Endothelial cell of umbilical vein (primary cell): ENCODE measurements around the gene LRRC8E. TPM values are rescaled to one million over a fixed set of nuclear protein-coding genes. Genes with fewer than 3 reads are reported as not detected.

Source experiments
- BruUV-seq: library from RNA; stranded (reverse); fragments of 400-500 nt; replicated peaks from 2 replicates; lab custom pipeline; 2021; lab: Mats Ljungman, UMichigan
- CTCF ChIA-PET: fragments of 300-600, 350-600 bp; sonication (Branson Sonifier 250); formaldehyde crosslinking; loops from one replicate; lab custom pipeline; 2021; ENCODE audit warnings: antibody characterized with exemption, inconsistent platforms; lab: Charles Lee
- POLR2A ChIA-PET: fragments of 300-600, 350-600 bp; sonication (Branson Sonifier 250); formaldehyde crosslinking; loops from one replicate; lab custom pipeline; 2021; ENCODE audit warnings: antibody characterized with exemption, inconsistent platforms; lab: Charles Lee
- DNase-seq: peaks from one replicate; pipeline ENCODE4 v3.0.0-alpha.2; 2011; ENCODE audit warnings: low read depth, low spot score
- FAIRE-seq: peaks from 2 replicates; lab custom pipeline; 2011; peaks lifted over from hg19 to GRCh38; lab: Jason Lieb, UNC
- H2AFZ ChIP-seq: 2 replicates; pipeline ENCODE4 v1.6.0; 2012; ENCODE audit warnings: low read depth, low read length, control low read depth, inconsistent platforms
- H3K27ac ChIP-seq: 2 replicates; pipeline ENCODE4 v1.5.1; 2011; ENCODE audit warnings: low read depth, mild to moderate bottlenecking, control low read depth, low read length, moderate library complexity; ENCODE audit not compliant: insufficient read depth
- H3K27me3 ChIP-seq, 2 experiments: 2 replicates each; pipeline versions ENCODE4 v1.6.0 to v1.6.1; 2011; ENCODE audit warnings: low read length in 2 of 2, mixed read lengths in 1 of 2; ENCODE audit not compliant: control insufficient read depth in 2 of 2, insufficient read depth in 2 of 2
- H3K36me3 ChIP-seq, 2 experiments: 2 replicates in 1 of 2; 3 replicates in 1 of 2; pipeline ENCODE4 v1.5.1; 2011; ENCODE audit warnings: low read length in 2 of 2, mild to moderate bottlenecking in 1 of 2, moderate library complexity in 1 of 2; ENCODE audit not compliant: control insufficient read depth in 2 of 2, insufficient read depth in 2 of 2; ENCODE audit errors: extremely low read depth in 1 of 2
- H3K4me1 ChIP-seq: 3 replicates; pipeline ENCODE4 v1.5.1; 2011; ENCODE audit warnings: mild to moderate bottlenecking, low read length; ENCODE audit not compliant: control insufficient read depth, insufficient read depth; ENCODE audit errors: extremely low read depth
- H3K4me2 ChIP-seq: 2 replicates; pipeline ENCODE4 v1.6.1; 2011; ENCODE audit warnings: low read length, control low read depth, mixed read lengths; ENCODE audit not compliant: insufficient read depth
- H3K4me3 ChIP-seq, 3 experiments: fragments of 200-600 bp in 1 of 3; sonication (generic), shearing (Covaris generic) in 1 of 3; replicated peaks in 1 of 3; 2 replicates each; pipeline ENCODE4 v1.5.1; 2011 to 2016; ENCODE audit warnings: control low read depth in 3 of 3, low read length in 3 of 3, mild to moderate bottlenecking in 2 of 3, inconsistent platforms in 1 of 3, low read depth in 1 of 3, moderate library complexity in 1 of 3; ENCODE audit not compliant: insufficient read depth in 1 of 3
- H3K79me2 ChIP-seq: 2 replicates; pipeline ENCODE4 v1.6.0; 2012; ENCODE audit warnings: low read length, inconsistent platforms; ENCODE audit not compliant: control insufficient read depth, insufficient read depth
- H3K9ac ChIP-seq: replicated peaks from 2 replicates; pipeline ENCODE3; 2011; ENCODE audit warnings: low read length, control low read depth; ENCODE audit not compliant: insufficient read depth; ENCODE audit errors: extremely low read depth
- H3K9me1 ChIP-seq: replicated peaks from 3 replicates; pipeline ENCODE4 v1.6.0; 2011; ENCODE audit warnings: mild to moderate bottlenecking, low read length; ENCODE audit not compliant: control insufficient read depth, insufficient read depth; ENCODE audit errors: extremely low read depth
- H3K9me3 ChIP-seq: replicated peaks from 2 replicates; pipeline ENCODE4 v1.5.1; 2012; ENCODE audit warnings: low read length, inconsistent platforms; ENCODE audit not compliant: control insufficient read depth, insufficient read depth
- H4K20me1 ChIP-seq: replicated peaks from 2 replicates; pipeline ENCODE3; 2011; ENCODE audit warnings: mild to moderate bottlenecking, low read length; ENCODE audit not compliant: control insufficient read depth, insufficient read depth; ENCODE audit errors: extremely low read depth
- CTCF ChIP-seq, 2 donors: IDR thresholded peaks; 1 replicate in 1 of 2; 2 replicates in 1 of 2; pipeline ENCODE4 v1.5.1; 2011; ENCODE audit warnings: low read length in 2 of 2, mild to moderate bottlenecking in 2 of 2, moderate library complexity in 2 of 2, control low read depth in 1 of 2, inconsistent platforms in 1 of 2, low read depth in 1 of 2; ENCODE audit not compliant: insufficient read depth in 1 of 2; ENCODE audit errors: extremely low read depth in 1 of 2
- EZH2 ChIP-seq: IDR thresholded peaks from 2 replicates; pipeline ENCODE4 v1.6.1; 2012; ENCODE audit warnings: borderline replicate concordance, low read depth, mild to moderate bottlenecking, moderate library complexity, low read length, inconsistent platforms; ENCODE audit not compliant: severe bottlenecking
- FOS ChIP-seq: IDR thresholded peaks from 2 replicates; pipeline ENCODE4 v1.6.1; 2011; ENCODE audit warnings: mild to moderate bottlenecking, low read length, moderate library complexity, borderline replicate concordance; ENCODE audit not compliant: insufficient read depth
- GATA2 ChIP-seq: IDR thresholded peaks from 2 replicates; pipeline ENCODE4 v1.7.0; 2011; ENCODE audit warnings: low read depth, mild to moderate bottlenecking, moderate library complexity, mixed read lengths, low read length; ENCODE audit not compliant: insufficient read length, insufficient read depth
- JUN ChIP-seq: IDR thresholded peaks from 2 replicates; pipeline ENCODE4 v1.6.1; 2011; ENCODE audit warnings: borderline replicate concordance, low read depth; ENCODE audit not compliant: insufficient read length, insufficient read depth
- MAX ChIP-seq: IDR thresholded peaks from 2 replicates; pipeline ENCODE4 v1.6.1; 2011; ENCODE audit not compliant: insufficient read depth, insufficient read length
- MYC ChIP-seq: IDR thresholded peaks from one replicate; pipeline ENCODE4 v1.6.1; 2011; ENCODE audit warnings: mild to moderate bottlenecking, low read depth, low read length
- POLR2A ChIP-seq: IDR thresholded peaks from 2 replicates; pipeline ENCODE4 v1.6.1; 2012; ENCODE audit warnings: low read depth, mild to moderate bottlenecking, control low read depth, low read length
- POLR2AphosphoS5 ChIP-seq: IDR thresholded peaks from 2 replicates; pipeline ENCODE4 v1.6.1; 2012; ENCODE audit warnings: low read depth, mild to moderate bottlenecking, control low read depth, low read length, moderate library complexity; ENCODE audit not compliant: insufficient read depth
- dilution Hi-C: fragments of 300-500 bp; cut with MboI; formaldehyde crosslinking; loops from one replicate; pipeline ENCODE4 v1.15.0; 2019; ENCODE audit warnings: low sequenced_read_pairs; ENCODE audit not compliant: extremely low pct_ligation_motif_present
- intact Hi-C: fragments of 100-400 bp; cut with micrococcal nuclease; formaldehyde crosslinking; loops from one replicate; pipeline ENCODE4 v1.10.0; 2022
- polyA plus RNA-seq, 4 experiments: library from polyadenylated mRNA; depleted of rRNA in 3 of 4; stranded (reverse) in 3 of 4; unstranded in 1 of 4; fragments of >200 nt; gene quantifications; 2 replicates each; pipeline versions ENCODE4 v1.2.1 to v1.2.3, GENCODE V29; 2011 to 2012; ENCODE audit warnings: missing spikeins in 1 of 4
- total RNA-seq: library from RNA; stranded (reverse); gene quantifications from 2 replicates; pipeline ENCODE4 v1.2.3, GENCODE V29; 2021

LRRC8E gene
- total and polyA plus RNA-seq, 2 donors (not counting 3 experiments of a cell fraction or from before 2014, with no cell fraction given), result 1.1 to 1.6 TPM

GRCh38 chr19:7859831-7860713, 28.2 kb upstream of the LRRC8E start:
- Histone ChIP-seq H2AFZ (no peak overlapping the region), H3K79me2 (no peaks in the 10 kb centered on the region), H3K9me3 (no peaks in the 10 kb centered on the region), H3K9ac (no peak overlapping the region), H3K27ac (no peak overlapping the region), H3K27me3 (peaks cover 6 to 19% of the 10 kb centered on the region in 2 experiments), H3K4me3 (no peak overlapping the region), H3K4me1 (no peaks in the 10 kb centered on the region), H3K36me3 (no peaks in the 10 kb centered on the region), H3K4me2 (no peak overlapping the region), H3K9me1 (no peaks in the 10 kb centered on the region), H4K20me1 (no peaks in the 10 kb centered on the region)
- CTCF ChIA-PET, result interaction anchor here (2.8 kb wide), 1 partner anchor 9 kb away, joined by 14 read pairs; no protein-coding TSS in a partner anchor
- BruUV-seq, result no TSS peak
- intact Hi-C loops, result no loop called here
- TF ChIP-seq CTCF (IDR thresholded peaks at IDR 0.05; ENCODE audit: extremely low read depth in 1 of 2, insufficient read depth in 1 of 2, low read depth in 1 of 2, low read length in 2 of 2) (no peak), GATA2 (no peak), POLR2A (no peak), EZH2 (no peak), JUN (no peak), FOS (no peak), MYC (no peak), POLR2AphosphoS5 (no peak), MAX (no peak)
- POLR2A ChIA-PET, result interaction anchor here (0.5 kb wide), 1 partner anchor 49 kb away, joined by 3 read pairs; no protein-coding TSS in a partner anchor
- FAIRE-seq, result no peak
- dilution Hi-C loops, result no loop called here
- DNase-seq, result no peak
